Astrocyte of the spinal cord (primary cell): Measurements from ENCODE around the gene MON1A.

Experiments used
- DNase-seq: peaks from one replicate; pipeline ENCODE4 v3.0.0; 2011; ENCODE audit warnings: low read depth, low spot score
- H3K4me3 ChIP-seq: 2 replicates; pipeline ENCODE4 v1.5.1; 2011; ENCODE audit warnings: low read depth, mild to moderate bottlenecking, low read length, moderate library complexity
- in situ Hi-C: cut with HindIII; loops from 2 replicates; pipeline ENCODE4 v1.10.0; 2017; ENCODE audit warnings: low sequenced_read_pairs
- TF ChIP-seq, protein P1 (sequence below): IDR thresholded peaks from 2 replicates; pipeline ENCODE4 v1.5.1; 2012; ENCODE audit warnings: low read depth, mild to moderate bottlenecking, low read length, inconsistent platforms

Gene MON1A

DNA sequence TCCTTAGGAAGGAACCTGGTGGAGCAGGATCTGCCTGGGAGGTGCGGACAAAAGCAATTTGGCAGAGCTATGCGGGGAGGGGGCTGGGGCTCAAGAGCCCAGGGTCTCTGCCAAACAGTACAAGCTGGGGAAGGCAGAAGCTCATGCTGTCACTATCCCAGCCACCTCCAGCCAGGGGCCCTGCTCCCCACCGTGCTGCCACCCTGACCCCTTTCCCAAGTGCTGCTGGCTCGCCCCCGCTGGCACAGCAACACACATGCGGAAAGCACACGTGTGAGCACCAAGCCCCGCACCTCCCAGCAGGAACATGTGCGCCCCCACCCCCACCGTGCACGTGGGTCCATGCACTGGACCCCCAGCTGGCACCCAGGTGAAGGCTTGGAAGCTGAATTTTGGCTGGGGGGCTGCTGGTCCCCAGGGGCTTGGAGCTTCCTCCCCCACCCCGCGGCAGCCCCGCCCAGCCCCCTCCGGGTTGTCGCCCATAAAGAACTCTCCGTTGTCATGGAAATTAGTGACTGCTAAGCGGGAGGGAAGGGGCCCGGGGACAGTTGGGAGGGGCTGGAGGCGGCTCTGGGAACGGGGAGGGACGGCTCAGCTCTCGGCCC is 60.6 kb downstream of the MON1A start:
- no peak overlapping the region for H3K4me3 ChIP-seq
- DNase-seq = no peak
- in situ Hi-C loops = no loop called here
- TF ChIP-seq, protein P1, sequence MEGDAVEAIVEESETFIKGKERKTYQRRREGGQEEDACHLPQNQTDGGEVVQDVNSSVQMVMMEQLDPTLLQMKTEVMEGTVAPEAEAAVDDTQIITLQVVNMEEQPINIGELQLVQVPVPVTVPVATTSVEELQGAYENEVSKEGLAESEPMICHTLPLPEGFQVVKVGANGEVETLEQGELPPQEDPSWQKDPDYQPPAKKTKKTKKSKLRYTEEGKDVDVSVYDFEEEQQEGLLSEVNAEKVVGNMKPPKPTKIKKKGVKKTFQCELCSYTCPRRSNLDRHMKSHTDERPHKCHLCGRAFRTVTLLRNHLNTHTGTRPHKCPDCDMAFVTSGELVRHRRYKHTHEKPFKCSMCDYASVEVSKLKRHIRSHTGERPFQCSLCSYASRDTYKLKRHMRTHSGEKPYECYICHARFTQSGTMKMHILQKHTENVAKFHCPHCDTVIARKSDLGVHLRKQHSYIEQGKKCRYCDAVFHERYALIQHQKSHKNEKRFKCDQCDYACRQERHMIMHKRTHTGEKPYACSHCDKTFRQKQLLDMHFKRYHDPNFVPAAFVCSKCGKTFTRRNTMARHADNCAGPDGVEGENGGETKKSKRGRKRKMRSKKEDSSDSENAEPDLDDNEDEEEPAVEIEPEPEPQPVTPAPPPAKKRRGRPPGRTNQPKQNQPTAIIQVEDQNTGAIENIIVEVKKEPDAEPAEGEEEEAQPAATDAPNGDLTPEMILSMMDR = no peak

DNA sequence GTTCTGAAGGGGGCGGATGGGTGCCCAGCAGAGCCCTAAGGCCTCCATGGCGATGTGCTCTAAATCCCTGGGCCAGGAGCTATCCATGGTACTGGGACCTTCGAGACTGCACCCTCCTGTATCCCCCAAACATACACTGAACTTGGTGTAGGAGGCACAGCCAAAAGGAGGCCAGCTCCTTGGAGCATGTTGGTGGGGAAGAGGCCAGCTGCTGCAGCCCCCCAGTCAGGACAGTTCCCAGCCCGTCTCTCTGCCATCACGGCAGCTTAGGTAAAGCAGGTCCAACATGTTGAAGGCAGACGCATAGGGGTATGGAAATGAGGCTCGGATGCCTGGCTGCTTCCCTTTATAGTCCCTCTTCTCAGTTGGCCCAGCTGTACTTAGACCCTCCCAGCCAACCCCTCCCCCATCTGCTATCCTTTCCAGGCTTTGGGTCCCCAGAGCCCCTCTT is 61.7 kb downstream of the MON1A start:
- in situ Hi-C loops = no loop called here
- peak; percentile 22 for DNase-seq
- H3K4me3 ChIP-seq = no peak overlapping the region

DNA sequence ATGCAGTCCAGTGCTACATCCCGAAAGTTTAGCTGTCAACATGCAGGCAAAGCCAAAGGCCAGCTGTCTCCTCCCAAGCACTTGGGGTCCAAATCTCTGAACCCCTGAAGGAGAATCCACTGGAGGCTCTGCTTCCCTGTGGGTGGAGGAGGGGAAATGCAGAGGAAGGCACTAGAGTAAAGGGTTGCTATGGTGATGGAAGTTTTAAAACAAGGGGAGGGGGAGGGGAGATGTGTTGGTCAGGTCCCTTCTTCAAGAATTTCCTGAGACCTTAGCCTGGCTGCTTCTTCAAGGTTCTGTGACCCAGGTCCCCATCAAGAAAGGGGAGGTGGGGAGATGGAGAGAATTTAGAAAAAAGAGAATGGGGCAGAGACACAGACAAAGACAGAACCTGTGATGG is 62.2 kb downstream of the MON1A start:
- no peak for DNase-seq
- in situ Hi-C loops = no loop called here
- TF ChIP-seq, protein P1 = no peak
- no peak overlapping the region for H3K4me3 ChIP-seq

More for the DNA sequence above, 61.7 kb downstream of the MON1A start:
- TF ChIP-seq, protein P1 = no peak

DNA sequence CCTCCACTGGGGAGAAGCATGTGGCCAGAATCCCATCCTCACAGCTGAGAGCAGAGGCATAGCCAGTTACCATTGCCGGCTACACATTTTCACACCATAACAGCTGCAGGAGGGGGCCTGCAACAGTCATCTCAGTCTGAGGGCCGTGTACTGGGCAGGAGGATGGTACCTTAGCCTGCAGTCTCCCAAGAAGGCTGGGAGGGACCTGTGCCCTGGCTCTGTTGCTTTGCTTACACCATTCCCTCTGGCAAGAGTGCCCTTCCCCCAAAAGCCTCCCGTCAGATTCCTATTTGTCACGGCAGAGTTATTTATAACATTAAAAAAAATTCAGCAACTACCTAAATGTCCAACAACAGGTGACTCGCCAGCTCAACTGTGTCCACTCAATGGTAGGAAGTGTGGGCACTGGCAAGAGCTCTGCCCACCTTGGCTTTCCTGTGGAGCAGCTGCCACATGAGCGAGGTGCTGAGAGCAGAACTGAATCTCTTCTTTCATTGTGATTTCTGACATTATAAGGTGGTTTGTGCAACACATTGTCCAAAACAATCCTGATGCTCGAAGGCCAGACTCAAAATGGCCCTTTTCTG is 64.3 kb downstream of the MON1A start:
- in situ Hi-C loops = no loop called here
- DNase-seq = no peak
- no peak overlapping the region for H3K4me3 ChIP-seq
- TF ChIP-seq, protein P1 = no peak

DNA sequence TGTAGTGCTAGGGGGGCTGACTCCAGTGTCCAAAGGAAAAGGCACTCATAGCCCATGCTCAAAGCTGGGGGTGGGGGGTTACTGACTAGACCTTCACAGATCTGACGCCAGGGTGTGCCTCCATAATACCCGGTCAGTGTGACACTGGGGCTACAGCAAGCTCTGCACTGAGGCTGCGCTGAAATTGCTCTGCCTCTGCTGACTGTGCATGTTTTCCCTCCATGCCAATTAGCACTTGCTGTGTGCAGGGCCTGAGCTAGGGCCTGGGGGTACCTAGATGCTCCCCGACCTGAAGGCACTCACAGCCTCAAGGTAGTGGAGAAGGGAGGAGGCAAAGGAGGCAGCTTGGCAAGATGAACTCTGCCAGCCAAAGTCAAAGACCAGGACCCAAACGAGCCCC is 65.1 kb downstream of the MON1A start:
- TF ChIP-seq, protein P1 = no peak
- in situ Hi-C loops = no loop called here
- DNase-seq = no peak
- no peak overlapping the region for H3K4me3 ChIP-seq

DNA sequence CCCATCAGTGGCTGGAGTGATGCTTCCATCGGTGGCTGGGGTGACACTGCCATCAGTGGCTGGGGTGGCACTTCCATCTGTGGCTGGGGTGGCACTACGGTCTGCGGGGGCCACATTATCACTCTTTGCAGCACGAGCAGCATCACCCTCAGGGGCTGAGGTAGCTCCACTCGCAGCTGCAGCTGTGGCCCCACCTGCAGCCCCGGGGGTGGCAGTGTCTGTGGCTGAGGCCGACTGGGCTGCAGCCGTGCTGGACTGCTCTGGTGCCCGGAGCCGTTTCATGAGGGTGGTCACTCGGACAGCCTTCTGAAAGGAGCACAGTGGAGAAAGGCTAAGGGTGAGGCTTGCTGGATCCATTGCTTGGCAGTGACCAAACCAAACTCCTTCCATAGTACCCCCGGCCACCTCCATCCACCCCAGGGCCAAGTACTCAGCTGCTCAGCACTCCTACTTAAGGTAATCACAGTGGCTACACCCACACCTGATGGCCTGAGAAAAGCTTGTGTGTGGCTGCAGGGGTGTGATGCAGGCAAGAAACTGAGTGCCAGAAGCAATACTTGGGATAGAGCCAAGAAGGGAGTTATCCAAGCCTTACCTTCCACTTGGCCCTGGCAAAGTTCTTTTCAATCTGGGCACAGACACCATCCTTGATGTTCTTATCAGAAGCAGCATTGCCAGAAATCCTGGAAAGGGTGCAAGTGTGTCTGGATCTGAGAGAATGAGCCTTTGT is 69.9 kb downstream of the MON1A start:
- in situ Hi-C loops = no loop called here
- TF ChIP-seq, protein P1 = no peak
- DNase-seq = no peak
- H3K4me3 ChIP-seq = no peak overlapping the region
